Measurements from ENCODE around the gene MACROD2.

MACROD2 gene

DNA sequence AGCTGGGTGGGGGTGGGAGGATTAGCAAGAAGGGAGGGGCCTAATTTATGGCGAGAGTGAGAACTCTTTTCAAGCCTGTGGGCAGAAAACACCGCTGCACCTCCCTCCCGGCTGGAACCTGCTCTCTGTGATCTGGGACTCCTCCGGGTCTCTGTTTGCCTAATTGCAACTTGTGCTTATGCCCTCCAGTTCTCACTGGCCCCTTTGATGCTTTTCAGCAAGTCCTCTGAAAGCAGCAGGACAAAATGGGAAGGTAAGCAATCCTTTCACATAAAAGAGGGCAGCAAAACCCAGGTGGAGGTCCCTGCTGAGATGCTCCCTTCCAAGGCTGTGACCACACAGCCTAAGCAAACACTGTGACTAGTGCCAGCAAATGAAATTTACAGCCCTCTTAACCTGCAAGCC, 865.1 kb downstream of the MACROD2 start:
- Histone ChIP-seq H3K27ac (ENCODE audit: low read length) (no peak overlapping the region), H3K4me1 (ENCODE audit: control insufficient read depth in 1 of 2, insufficient read depth in 2 of 2, low read length in 2 of 2) (no peaks in the 10 kb centered on the region), H3K9me3 (ENCODE audit: control insufficient read depth in 1 of 2, low read length in 2 of 2) (no peaks in the 10 kb centered on the region), H3K4me3 (ENCODE audit: low read depth in 1 of 2, low read length in 2 of 2) (no peak overlapping the region), H3K27me3 (ENCODE audit: low read depth, low read length) (no peaks in the 10 kb centered on the region), H3K36me3 (ENCODE audit: control insufficient read depth in 1 of 2, insufficient read depth in 2 of 2, low read length in 2 of 2) (no peaks in the 10 kb centered on the region)

DNA sequence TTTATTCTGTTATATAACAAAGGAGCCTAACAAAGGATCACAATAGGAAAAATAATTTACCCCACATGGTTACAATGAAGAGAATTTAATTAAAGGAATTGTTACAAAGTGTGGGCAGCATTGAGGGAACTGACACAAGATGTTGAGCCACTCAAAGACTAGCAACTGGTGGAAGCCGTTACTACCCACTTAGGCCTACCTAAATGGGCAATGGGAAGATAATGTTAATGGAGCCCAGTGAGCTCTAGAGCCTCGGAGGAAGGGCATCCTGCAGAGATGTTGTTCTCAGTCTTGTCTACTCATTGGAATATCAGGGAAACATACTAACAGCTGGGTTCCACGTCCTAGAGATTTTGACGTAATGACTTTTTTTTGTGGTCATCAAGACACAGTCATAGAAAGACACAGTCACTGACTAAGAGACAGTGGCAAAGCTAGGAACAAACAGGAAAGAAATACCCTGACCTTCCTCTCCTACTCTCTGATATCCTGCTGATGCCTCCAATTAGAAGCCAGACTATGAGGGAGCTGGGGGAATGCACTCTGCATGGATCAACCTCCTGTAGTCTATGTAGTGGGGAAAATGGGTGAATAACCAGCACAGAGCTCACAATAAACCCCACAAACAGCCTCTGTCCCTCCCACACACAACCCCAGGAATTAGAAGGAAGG, 865.8 kb downstream of the MACROD2 start:
- H3K9me3 ChIP-seq (ENCODE audit: control insufficient read depth in 1 of 2, low read length in 2 of 2) = no peaks in the 10 kb centered on the region
- no peak overlapping the region for H3K27ac ChIP-seq (ENCODE audit: low read length)
- no peaks in the 10 kb centered on the region for H3K27me3 ChIP-seq (ENCODE audit: low read depth, low read length)
- no peaks in the 10 kb centered on the region for H3K36me3 ChIP-seq (ENCODE audit: control insufficient read depth in 1 of 2, insufficient read depth in 2 of 2, low read length in 2 of 2)
- H3K4me3 ChIP-seq (ENCODE audit: low read depth in 1 of 2, low read length in 2 of 2) = no peak overlapping the region
- H3K4me1 ChIP-seq (ENCODE audit: control insufficient read depth in 1 of 2, insufficient read depth in 2 of 2, low read length in 2 of 2) = no peaks in the 10 kb centered on the region

DNA sequence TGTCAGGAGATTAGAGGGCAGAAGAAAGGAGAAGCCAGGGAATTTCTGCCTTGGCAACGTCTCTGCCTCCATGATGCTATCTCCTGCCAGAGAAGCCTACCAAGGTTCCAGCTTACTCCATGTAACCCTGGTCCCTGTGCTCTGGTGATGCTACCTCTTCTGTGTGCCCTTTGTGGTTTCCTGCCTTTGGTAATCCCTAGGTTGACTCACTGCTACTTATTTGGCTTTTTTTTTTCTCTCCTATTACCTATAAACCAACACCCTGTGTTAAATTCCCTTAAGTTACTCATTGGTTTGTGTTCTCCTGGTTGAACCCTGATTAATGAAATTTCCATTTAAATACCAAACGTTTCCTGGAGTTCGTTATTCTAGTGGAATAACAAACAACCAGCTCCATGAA, 869.9 kb downstream of the MACROD2 start:
- H3K4me3 ChIP-seq (ENCODE audit: low read depth in 1 of 2, low read length in 2 of 2) = no peak overlapping the region
- no peaks in the 10 kb centered on the region for H3K36me3 ChIP-seq (ENCODE audit: control insufficient read depth in 1 of 2, insufficient read depth in 2 of 2, low read length in 2 of 2)
- no peaks in the 10 kb centered on the region for H3K27me3 ChIP-seq (ENCODE audit: low read depth, low read length)
- H3K27ac ChIP-seq (ENCODE audit: low read length) = no peak overlapping the region
- H3K9me3 ChIP-seq (ENCODE audit: control insufficient read depth in 1 of 2, low read length in 2 of 2) = no peaks in the 10 kb centered on the region
- H3K4me1 ChIP-seq (ENCODE audit: control insufficient read depth in 1 of 2, insufficient read depth in 2 of 2, low read length in 2 of 2) = no peaks in the 10 kb centered on the region

DNA sequence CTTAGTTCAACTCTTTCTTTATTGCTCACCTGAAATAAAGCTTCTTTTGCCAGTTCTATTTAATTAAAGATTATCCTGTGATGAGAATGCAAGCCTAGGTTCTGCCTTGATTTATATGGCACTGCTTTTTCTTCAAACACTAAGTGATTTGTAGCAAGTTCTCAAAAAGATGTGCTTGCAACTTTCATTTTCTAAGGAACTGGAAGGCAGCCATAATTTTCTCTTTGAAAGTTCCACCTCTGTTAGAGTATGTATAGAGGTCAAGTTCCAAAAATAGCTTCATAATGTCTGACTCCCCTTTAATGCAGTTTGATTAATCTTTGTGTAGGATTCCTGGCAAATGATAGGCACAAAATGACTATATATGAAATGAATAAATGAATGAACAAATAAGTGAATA, 870.4 kb downstream of the MACROD2 start:
- Histone ChIP-seq H3K4me1 (ENCODE audit: control insufficient read depth in 1 of 2, insufficient read depth in 2 of 2, low read length in 2 of 2) (no peaks in the 10 kb centered on the region), H3K9me3 (ENCODE audit: control insufficient read depth in 1 of 2, low read length in 2 of 2) (no peaks in the 10 kb centered on the region)

DNA sequence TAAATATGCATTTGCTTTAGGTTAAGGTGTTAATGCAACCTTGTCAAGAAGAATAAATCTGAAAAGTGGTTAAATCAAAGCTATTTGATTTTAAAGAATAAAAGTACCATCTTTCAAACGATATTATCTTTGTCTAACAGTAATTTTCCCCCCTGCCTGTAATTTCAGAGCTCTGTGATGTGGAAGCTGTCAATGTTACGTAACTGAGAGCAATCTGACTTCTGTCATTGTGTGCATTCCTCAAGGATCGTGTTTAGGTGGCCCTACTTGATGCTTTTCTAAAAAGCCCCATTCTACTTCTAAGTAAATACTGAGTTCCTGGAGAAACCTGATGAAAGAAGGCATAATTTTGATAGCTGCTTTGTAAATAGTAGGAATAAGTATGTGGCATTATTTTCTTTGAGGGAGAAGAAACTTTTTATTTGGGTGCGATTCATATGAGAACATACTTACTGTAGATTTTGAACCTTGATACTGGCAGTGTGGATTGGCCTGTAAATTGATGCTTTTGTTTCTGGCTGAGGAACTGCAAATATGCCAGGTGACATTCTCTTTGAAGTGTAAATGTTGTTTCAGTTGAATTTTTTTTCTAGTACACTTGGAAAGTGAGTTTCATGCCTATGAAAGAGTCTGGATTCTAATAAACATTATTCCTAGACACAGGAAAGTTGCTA, 871.7 kb downstream of the MACROD2 start:
- H3K36me3 ChIP-seq (ENCODE audit: control insufficient read depth in 1 of 2, insufficient read depth in 2 of 2, low read length in 2 of 2) = no peaks in the 10 kb centered on the region
- no peaks in the 10 kb centered on the region for H3K9me3 ChIP-seq (ENCODE audit: control insufficient read depth in 1 of 2, low read length in 2 of 2)
- no peak overlapping the region for H3K4me3 ChIP-seq (ENCODE audit: low read depth in 1 of 2, low read length in 2 of 2)
- no peaks in the 10 kb centered on the region for H3K4me1 ChIP-seq (ENCODE audit: control insufficient read depth in 1 of 2, insufficient read depth in 2 of 2, low read length in 2 of 2)
- H3K27me3 ChIP-seq (ENCODE audit: low read depth, low read length) = no peaks in the 10 kb centered on the region
- no peak overlapping the region for H3K27ac ChIP-seq (ENCODE audit: low read length)

More for the DNA sequence above, 870.4 kb downstream of the MACROD2 start:
- H3K27me3 ChIP-seq (ENCODE audit: low read depth, low read length) = no peaks in the 10 kb centered on the region
- no peaks in the 10 kb centered on the region for H3K36me3 ChIP-seq (ENCODE audit: control insufficient read depth in 1 of 2, insufficient read depth in 2 of 2, low read length in 2 of 2)
- H3K4me3 ChIP-seq (ENCODE audit: low read depth in 1 of 2, low read length in 2 of 2) = no peak overlapping the region
- H3K27ac ChIP-seq (ENCODE audit: low read length) = no peak overlapping the region

DNA sequence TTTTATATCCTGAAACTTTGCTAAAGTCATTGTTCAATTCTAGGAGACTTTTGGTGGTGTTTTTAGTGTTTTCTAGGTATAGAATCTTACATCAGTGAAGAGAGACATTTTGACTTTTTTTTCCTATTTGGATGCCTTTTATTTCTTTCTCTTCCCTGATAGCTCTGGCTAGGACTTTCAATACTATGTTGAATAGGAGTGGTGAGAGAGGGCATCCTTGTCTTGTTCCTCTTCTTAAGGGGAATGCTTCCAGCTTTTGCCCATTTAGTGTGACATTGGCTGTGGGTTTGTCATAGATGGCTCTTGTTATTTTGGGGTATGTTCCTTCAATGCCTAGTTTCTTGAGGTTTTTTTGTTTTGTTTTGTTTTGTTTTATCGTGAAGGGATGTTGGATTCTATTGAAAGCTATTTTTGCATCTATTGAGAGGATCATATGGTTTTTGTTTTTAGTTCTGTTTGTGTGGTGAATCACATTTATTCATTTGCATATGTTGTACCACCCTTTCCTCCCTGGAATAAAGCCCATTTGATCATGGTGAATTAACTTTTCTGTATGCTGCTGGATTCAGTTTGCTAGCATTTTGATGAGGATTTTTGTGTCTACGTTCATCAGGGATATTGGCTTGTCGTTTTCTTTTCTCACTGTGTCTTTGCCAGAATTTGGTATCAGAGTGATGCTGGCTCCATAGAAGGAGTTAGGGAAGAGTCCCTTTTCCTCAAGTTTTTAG, 882.1 kb downstream of the MACROD2 start:
- Histone ChIP-seq H3K27me3 (ENCODE audit: low read depth, low read length) (no peaks in the 10 kb centered on the region), H3K27ac (ENCODE audit: low read length) (no peak overlapping the region), H3K4me1 (ENCODE audit: control insufficient read depth in 1 of 2, insufficient read depth in 2 of 2, low read length in 2 of 2) (no peaks in the 10 kb centered on the region), H3K9me3 (ENCODE audit: control insufficient read depth in 1 of 2, low read length in 2 of 2) (no peaks in the 10 kb centered on the region), H3K4me3 (ENCODE audit: low read depth in 1 of 2, low read length in 2 of 2) (no peak overlapping the region), H3K36me3 (ENCODE audit: control insufficient read depth in 1 of 2, insufficient read depth in 2 of 2, low read length in 2 of 2) (no peaks in the 10 kb centered on the region)

DNA sequence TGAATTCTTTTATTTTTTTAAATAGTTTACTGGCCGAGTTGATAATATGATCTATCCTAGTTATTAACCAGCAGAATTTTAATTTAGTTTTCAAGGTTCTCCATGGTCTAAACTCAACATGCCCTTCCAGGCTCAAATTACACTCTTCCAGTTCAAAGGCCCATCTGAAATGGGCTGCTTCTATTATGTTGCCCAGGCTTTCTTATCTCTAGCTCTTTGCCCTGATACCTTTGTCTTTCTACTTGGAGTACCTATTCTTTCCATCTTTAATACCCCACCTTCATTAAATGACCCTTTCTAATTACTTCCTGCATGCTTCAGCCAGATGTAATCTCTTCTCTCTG, 883.3 kb downstream of the MACROD2 start:
- Histone ChIP-seq H3K9me3 (ENCODE audit: control insufficient read depth in 1 of 2, low read length in 2 of 2) (no peaks in the 10 kb centered on the region), H3K27ac (ENCODE audit: low read length) (no peak overlapping the region), H3K27me3 (ENCODE audit: low read depth, low read length) (no peaks in the 10 kb centered on the region), H3K36me3 (ENCODE audit: control insufficient read depth in 1 of 2, insufficient read depth in 2 of 2, low read length in 2 of 2) (no peaks in the 10 kb centered on the region), H3K4me1 (ENCODE audit: control insufficient read depth in 1 of 2, insufficient read depth in 2 of 2, low read length in 2 of 2) (no peaks in the 10 kb centered on the region), H3K4me3 (ENCODE audit: low read depth in 1 of 2, low read length in 2 of 2) (no peak overlapping the region)

DNA sequence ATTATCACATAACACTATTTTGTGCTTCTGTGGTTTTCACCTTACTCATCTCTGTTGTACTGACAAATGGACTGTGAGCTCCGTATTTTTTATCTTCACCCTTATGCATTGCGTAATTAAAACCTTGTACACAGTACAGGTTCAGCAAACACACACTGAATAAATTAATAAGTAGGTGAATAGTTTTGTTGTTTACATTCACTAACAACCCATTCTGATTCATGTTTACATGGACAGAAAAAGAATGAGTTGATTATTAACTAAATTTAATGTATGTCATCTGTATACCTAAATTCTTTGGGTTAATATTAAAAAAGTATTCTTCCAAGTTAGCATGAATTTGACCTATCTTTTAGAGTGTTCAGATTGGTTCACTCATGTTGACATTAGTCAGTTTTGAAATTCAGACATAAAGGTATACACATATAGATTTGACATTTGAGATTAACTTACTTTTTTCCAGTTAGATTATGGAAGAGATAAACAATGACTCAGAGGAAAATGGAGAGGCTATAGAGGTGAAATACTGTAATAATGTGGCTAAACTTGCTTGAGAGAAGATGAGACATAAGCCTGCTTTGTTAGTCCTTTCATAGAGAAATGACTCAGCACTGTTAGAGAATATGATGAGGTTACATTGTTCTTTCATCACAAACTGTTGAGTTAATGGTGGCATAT, 883.8 kb downstream of the MACROD2 start:
- H3K4me3 ChIP-seq (ENCODE audit: low read depth in 1 of 2, low read length in 2 of 2) = no peak overlapping the region
- H3K27ac ChIP-seq (ENCODE audit: low read length) = no peak overlapping the region

DNA sequence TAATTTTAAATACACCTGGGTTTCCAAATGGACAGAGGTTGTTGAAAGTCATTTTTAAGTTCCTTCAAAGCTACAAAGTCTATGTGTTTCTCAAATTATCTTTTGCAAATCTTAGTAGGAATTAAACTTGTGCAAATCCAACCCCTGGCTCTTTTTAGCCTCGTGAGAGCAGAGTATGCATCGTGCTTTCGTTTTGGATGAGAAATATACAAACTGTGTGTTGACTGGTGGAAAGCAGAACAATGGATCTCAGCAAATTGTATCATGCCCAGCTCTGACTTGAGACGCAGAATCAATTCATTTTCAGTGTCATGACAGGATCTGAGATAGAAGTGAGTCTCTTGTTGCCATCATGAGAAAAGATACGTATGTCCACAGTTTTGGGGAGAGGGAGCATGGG, 884.5 kb downstream of the MACROD2 start:
- H3K36me3 ChIP-seq (ENCODE audit: control insufficient read depth in 1 of 2, insufficient read depth in 2 of 2, low read length in 2 of 2) = no peaks in the 10 kb centered on the region
- H3K4me3 ChIP-seq (ENCODE audit: low read depth in 1 of 2, low read length in 2 of 2) = no peak overlapping the region
- no peak overlapping the region for H3K27ac ChIP-seq (ENCODE audit: low read length)
- no peaks in the 10 kb centered on the region for H3K27me3 ChIP-seq (ENCODE audit: low read depth, low read length)
- no peaks in the 10 kb centered on the region for H3K4me1 ChIP-seq (ENCODE audit: control insufficient read depth in 1 of 2, insufficient read depth in 2 of 2, low read length in 2 of 2)
- no peaks in the 10 kb centered on the region for H3K9me3 ChIP-seq (ENCODE audit: control insufficient read depth in 1 of 2, low read length in 2 of 2)

More for the DNA sequence above, 883.8 kb downstream of the MACROD2 start:
- no peaks in the 10 kb centered on the region for H3K9me3 ChIP-seq (ENCODE audit: control insufficient read depth in 1 of 2, low read length in 2 of 2)
- H3K27me3 ChIP-seq (ENCODE audit: low read depth, low read length) = no peaks in the 10 kb centered on the region
- no peaks in the 10 kb centered on the region for H3K4me1 ChIP-seq (ENCODE audit: control insufficient read depth in 1 of 2, insufficient read depth in 2 of 2, low read length in 2 of 2)
- H3K36me3 ChIP-seq (ENCODE audit: control insufficient read depth in 1 of 2, insufficient read depth in 2 of 2, low read length in 2 of 2) = no peaks in the 10 kb centered on the region

DNA sequence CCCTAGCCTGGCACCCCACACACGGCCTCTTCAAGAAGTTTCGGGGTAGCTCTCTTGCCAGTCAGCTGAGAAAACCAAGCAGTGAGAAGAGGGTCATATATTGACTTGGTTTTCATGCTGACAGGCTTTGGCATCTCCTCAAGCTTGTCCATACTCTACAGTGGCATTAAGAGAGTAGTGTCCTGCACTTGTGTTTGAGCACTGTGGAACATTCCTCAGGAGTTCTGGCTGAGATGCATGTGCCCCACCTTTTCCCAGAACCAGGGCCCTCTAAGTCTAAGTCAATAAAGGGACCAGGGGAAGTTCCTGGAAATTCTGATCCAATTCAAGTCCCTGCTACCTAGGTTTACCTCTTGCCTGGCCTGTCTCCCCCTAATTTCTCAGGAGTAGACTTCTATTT, 886.2 kb downstream of the MACROD2 start:
- no peaks in the 10 kb centered on the region for H3K27me3 ChIP-seq (ENCODE audit: low read depth, low read length)
- H3K9me3 ChIP-seq (ENCODE audit: control insufficient read depth in 1 of 2, low read length in 2 of 2) = no peaks in the 10 kb centered on the region
- no peaks in the 10 kb centered on the region for H3K4me1 ChIP-seq (ENCODE audit: control insufficient read depth in 1 of 2, insufficient read depth in 2 of 2, low read length in 2 of 2)
- H3K27ac ChIP-seq (ENCODE audit: low read length) = no peak overlapping the region
- no peaks in the 10 kb centered on the region for H3K36me3 ChIP-seq (ENCODE audit: control insufficient read depth in 1 of 2, insufficient read depth in 2 of 2, low read length in 2 of 2)
- no peak overlapping the region for H3K4me3 ChIP-seq (ENCODE audit: low read depth in 1 of 2, low read length in 2 of 2)

DNA sequence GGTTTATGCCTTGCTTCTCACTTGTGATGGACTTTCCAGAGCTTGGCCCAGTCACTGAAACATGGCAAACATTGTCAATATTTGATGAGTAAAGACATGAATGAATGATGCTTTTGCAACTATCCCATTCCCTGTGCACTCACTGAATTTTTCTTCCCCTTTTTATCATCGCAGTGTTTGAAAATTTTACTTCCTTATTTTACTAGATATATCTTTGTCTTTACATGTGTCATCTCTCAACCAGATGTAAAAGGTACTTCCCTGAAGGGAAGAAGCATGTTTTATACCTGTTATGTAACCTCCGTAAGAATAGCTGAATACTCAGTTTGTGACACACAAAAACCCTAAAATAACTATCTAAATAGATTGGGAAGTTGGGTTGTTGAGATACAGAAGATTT, 886.8 kb downstream of the MACROD2 start:
- H3K36me3 ChIP-seq (ENCODE audit: control insufficient read depth in 1 of 2, insufficient read depth in 2 of 2, low read length in 2 of 2) = no peaks in the 10 kb centered on the region
- no peak overlapping the region for H3K4me3 ChIP-seq (ENCODE audit: low read depth in 1 of 2, low read length in 2 of 2)
- no peak overlapping the region for H3K27ac ChIP-seq (ENCODE audit: low read length)
- H3K4me1 ChIP-seq (ENCODE audit: control insufficient read depth in 1 of 2, insufficient read depth in 2 of 2, low read length in 2 of 2) = no peaks in the 10 kb centered on the region
- H3K9me3 ChIP-seq (ENCODE audit: control insufficient read depth in 1 of 2, low read length in 2 of 2) = no peaks in the 10 kb centered on the region
- H3K27me3 ChIP-seq (ENCODE audit: low read depth, low read length) = no peaks in the 10 kb centered on the region

All from muscle layer of duodenum (tissue), 2 donors.